HG03196 (cell line): ENCODE measurements around the gene ATP13A4.

Experiments
- ATAC-seq: cut with Tn5 transposase; IDR thresholded peaks from one replicate; pipeline ENCODE4 v1.9.1; 2021; ENCODE audit not compliant: unreplicated experiment

ATP13A4 gene

DNA sequence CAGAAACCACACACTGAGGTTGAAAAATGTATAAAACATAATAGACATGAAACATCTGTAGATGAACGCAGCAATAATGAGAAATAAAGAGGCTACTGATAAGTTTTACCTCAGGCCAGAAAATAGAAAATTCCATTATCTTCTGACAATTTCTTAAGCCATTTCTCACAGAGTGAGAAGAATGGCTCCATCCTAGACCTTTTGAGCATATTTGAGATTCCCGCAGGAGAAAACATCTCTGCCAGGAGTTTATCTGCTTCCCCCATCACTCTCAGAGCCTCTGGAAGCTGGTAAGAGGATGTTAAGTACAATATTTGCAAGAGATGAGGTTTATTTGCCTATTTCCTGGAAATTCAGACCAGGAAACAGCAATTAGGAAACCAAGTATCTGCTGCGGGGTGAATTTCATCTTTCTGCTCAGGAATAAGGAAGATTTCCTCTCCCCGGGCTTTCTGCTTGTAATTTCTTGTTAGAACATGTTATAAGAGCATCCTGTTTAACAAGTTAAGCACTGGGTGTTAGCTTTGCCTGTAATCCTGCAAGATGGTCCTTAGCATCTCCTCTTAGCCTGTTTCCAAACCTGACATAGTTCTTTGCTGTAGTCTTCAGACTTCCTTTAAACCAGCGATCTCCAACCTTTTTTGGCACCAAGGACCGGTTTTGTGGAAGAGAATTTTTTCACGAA lies 54.8 kb downstream of the ATP13A4 start:
- ATAC-seq = no peak

DNA sequence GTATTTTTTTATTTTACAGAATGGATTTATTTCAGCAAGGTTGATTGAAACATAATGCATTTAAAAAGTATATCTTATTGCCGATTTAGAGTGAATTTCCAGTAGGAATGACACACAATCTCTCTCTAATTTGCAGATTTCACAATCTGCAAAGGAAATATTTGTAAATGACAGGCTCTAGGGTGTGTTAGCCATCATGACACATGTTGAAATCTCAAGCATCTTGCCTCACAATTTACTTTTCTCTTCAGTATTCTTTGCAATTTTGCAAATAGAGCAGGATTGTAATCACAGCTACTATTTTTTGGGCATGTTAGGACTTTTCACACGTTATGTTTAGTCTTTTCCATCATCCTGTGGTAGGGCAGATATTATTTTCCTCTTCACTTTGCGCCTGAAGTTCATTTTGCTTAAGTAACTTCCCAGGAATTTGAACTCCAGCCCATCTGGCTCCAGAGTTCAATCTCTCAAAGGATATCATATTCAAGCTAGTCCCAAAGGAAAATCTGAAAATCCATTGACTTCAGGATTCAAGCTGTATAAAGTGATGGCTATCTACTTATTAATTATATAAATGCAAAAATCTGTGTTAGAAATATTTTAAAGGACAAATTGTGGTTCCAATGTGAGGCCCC lies 55.4 kb downstream of the ATP13A4 start:
- no peak for ATAC-seq

DNA sequence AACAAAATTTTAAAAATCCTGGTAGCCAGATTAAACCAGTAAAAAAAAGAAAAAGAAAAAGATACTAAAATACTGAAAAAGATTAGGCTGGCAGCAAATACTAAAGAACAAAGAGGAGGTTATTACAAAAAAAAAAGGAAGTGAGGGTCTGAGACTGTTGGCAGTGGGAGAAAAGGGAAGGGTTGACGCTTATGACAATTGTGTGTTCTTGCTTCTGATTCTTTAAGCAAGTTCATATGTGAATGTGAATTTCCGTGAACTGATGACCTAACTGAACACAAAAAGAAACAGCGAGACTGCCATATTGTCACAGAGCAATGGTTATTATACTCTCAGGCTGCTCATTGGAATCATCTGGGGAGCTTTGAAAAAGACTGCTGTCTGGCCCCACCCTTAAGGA lies 56.5 kb downstream of the ATP13A4 start:
- ATAC-seq = no peak

DNA sequence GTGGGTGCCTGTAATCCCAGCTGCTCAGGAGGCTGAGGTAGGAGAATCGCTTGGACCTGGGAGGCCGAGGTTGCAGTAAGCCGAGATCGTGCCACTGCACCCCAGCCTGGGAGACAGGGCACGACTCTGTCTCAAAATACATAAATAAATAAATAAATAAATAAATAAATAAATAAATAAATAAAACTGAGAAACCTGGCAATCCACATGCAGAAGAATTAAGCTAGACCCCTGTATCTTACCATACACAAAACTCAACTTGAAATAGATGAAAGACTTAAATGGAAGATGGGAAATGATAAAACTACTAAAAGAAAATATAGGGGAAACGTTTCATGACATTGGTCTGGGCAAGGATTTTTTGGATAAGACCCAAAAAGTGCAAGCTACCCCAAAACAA lies 58.0 kb downstream of the ATP13A4 start:
- no peak for ATAC-seq

DNA sequence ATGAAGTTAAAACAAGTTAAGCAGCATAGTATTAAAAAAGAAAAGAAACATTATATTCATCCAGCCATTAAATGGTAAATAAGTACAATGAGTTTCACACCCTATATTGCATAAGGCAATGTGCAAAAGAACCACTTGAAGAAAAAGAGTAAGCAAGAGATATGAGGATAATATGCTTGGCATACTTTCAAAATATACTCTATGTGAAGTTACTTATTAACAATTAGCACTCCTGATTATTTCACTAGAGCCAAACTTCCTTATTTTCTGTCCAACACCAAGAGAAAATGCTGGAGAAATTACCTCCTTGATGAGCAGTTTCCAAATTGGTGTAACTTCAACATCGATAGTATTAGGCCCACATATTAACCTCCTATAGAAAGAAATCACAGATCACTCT lies 63.7 kb downstream of the ATP13A4 start:
- ATAC-seq = no peak

- ATAC-seq = no peak
Observed at GRCh38 chr3:193490580-193490979, 64.1 kb downstream of the ATP13A4 start.

DNA sequence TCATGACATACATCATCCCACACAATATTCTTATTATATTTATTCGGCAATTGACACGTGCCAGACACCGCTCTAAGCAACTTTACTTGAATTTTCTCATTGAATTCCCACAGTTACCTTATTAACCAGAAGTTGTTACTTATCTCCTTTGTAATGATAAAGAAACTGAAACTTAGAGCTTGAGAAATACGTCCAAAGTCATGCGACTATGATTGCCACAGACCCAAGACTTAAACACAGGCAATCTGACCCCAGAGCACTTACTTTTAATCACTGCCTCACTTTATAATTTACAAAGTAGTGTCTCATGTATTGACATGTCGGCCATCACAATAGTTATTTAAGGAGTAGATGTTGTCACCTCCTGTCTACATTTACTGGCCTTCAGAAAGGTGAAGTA lies 64.7 kb downstream of the ATP13A4 start:
- no peak for ATAC-seq

GRCh38 chr3:193488741-193489140 lies 66.0 kb downstream of the ATP13A4 start:
- ATAC-seq = no peak

GRCh38 chr3:193483988-193484539 lies 70.6 kb downstream of the ATP13A4 start:
- ATAC-seq = no peak

- ATAC-seq = no peak
Observed at GRCh38 chr3:193481436-193481835, 73.3 kb downstream of the ATP13A4 start.

GRCh38 chr3:193474446-193474845 lies 80.2 kb downstream of the ATP13A4 start:
- ATAC-seq = no peak

- no peak for ATAC-seq
Observed at GRCh38 chr3:193470710-193471109, 84.0 kb downstream of the ATP13A4 start.

DNA sequence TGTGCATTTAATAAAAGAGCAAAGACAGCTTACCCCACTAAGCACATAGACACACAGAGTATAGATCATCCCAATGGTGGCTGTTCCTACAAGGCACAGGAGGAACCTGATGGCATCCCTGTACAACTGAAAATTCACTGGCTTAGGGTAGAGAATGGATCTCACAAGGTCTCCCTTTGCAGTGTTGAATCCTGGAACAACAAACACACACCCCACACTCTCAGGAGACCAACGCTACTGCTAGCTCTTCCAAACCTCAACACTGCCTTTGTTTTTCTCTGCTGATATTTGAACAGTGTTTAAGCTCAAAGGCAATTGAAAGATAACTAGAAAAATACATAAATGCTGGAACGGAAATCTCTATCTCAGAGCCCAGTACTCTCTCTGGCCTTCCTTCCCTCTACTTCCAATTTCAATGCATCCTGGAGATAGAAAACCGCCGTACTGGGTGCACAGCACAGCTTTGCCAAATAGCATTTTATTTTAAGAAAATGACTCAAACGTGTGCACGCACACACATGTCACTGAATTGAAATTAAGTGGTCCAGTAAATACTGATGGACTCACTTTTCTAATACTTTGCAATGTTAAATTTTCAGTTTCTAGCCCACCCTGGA lies 88.6 kb downstream of the ATP13A4 start:
- no peak for ATAC-seq

- ATAC-seq = no peak
Observed at GRCh38 chr3:193464889-193465288, 89.8 kb downstream of the ATP13A4 start.

- ATAC-seq = no peak
Observed at GRCh38 chr3:193457526-193457925, 97.2 kb downstream of the ATP13A4 start.

DNA sequence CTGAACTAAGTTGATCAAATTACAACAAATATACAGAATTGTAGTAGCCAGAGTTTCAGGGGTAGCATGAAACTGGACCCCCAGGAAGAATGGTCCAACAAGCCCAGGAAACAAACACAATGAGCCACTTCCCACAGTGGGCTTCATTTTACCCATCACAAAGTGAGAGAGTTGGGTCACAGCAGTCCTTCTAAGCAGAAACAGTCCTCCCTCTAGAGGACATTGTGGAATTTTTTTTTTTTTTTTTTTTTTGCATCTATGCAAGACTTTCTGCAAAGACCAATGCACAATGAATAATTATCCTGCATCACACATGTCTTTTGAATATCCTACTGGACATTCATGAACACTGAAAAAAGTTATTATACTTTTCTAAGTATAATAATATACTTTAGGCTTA lies 102.4 kb downstream of the ATP13A4 start:
- no peak for ATAC-seq

- no peak for ATAC-seq
Observed at GRCh38 chr3:193451902-193452301, 102.8 kb downstream of the ATP13A4 start.

DNA sequence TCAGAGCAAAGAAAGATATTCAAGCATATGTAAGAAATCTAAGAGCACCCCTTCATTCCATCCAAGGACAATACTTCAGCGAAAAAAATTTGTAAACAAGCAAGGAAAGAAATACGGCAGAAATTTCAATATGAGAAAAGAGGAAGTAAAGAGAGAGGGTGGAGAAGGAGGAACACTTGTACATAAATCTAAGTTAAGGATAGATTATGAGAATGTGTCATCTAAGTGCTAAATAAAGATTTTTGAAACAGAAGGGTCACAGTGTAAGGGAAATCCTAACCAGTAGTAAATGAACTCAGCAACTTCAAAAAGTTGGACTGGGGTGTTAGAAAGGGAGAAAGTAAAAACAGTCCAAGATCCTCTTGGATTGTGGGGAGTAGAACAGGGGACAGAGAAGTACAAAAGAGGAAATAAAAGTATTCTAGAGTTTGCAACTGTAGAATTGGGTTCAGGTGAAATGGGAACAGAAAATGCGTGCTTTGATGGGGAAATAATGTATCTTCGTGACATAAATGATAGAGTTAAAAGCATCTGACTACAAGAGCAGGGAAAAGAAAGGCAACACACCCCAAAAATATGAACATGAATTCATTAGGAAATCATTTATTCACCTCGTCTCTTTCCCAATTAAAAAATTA lies 107.6 kb downstream of the ATP13A4 start:
- no peak for ATAC-seq

GRCh38 chr3:193439423-193439822 lies 115.3 kb downstream of the ATP13A4 start:
- no peak for ATAC-seq

DNA sequence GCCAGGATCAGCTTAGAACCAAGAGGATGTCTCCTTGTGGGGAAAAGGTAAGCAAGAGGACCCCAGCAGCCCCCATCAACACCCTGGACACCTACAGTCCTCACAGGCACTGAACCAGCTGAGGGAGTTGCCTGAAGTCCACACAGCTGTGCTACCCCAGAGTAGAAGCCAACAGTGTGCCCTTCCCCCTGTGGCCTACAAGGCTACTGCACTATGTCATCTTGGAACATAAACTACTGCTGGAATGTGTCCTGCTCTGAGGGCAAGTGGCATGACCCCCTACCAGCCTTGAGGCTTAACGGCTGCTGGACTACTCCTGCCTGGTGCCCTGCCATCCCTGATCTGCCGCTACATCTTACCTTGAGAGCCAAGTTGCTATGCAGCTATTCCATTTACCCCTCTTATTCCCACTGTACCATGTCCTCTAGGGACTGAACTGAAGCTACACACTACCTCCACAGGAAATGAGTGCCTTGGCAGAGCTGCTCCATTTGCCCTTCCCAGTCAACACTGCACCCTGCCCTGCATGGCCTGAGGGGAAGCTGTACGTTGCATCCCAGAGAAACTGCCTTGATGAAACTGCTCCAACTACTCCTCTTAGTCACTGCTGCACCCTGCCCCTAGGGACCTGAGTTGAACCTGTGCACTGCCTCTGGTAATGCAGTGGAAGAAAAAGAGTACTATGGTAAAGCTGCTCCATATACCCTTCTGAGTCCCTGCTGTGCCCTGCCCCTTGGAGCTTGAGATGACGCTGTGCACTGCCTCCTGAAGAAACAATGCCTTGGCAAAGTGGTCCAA lies 135.9 kb downstream of the ATP13A4 start:
- no peak for ATAC-seq

DNA sequence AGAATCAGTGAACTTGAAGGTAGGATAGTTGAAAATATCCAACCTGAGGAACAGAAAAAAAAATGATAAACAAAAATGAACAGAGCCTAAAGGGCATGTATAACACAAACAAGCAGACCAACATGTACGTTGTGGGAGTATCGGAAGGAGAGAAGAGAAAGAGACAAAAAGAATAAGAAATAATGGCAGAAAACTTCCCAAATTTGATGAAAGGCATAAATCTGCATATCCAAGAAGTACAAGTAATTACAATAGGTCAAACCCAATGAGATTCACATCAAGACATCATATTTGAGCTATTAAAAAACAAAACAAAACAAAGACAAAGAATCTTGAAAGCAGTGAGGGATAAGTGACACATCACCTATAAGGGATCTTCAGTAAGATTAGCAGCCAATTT lies 138.1 kb downstream of the ATP13A4 start:
- ATAC-seq = no peak
